Type B pancreatic cell (in vitro differentiated cells): ENCODE results near the gene INO80D. TPM values are rescaled to one million over a fixed set of nuclear protein-coding genes. Genes with fewer than 3 reads are reported as not detected.

ENCODE experiments used
- DNase-seq: peaks from one replicate; pipeline ENCODE4 v3.0.0; 2021; ENCODE audit warnings: mixed read lengths; ENCODE audit not compliant: unreplicated experiment; ENCODE audit errors: extremely low spot score
- H3K27ac Mint-ChIP-seq: 2 replicates; pipeline ENCODE4 v1.8.0; 2021; ENCODE audit warnings: mild to moderate bottlenecking, mixed read lengths
- H3K27me3 Mint-ChIP-seq: 2 replicates; pipeline ENCODE4 v1.8.0; 2021; ENCODE audit warnings: mixed read lengths
- H3K36me3 Mint-ChIP-seq: 2 replicates; pipeline ENCODE4 v1.8.0; 2021; ENCODE audit warnings: mixed read lengths
- H3K4me1 Mint-ChIP-seq: one replicate; pipeline ENCODE4 v1.8.0; 2021; ENCODE audit warnings: mixed read lengths; ENCODE audit not compliant: unreplicated experiment
- H3K4me3 Mint-ChIP-seq: 2 replicates; pipeline ENCODE4 v1.8.0; 2021; ENCODE audit warnings: mild to moderate bottlenecking, mixed read lengths
- H3K9me3 Mint-ChIP-seq: 2 replicates; pipeline ENCODE4 v1.8.0; 2021; ENCODE audit warnings: mixed read lengths
- total RNA-seq: library from RNA; stranded (reverse); gene quantifications from 2 replicates; pipeline ENCODE4 v1.2.1, GENCODE V29; 2021; ENCODE audit warnings: low replicate concordance
- TF ChIP-seq, protein P1 (sequence below): fragments of 200-600 bp; sonication (generic); conservative IDR thresholded peaks from 2 replicates; pipeline ENCODE4 v1.5.0; 2021; ENCODE audit warnings: antibody characterized with exemption, mild to moderate bottlenecking

Gene INO80D
- total RNA-seq, 1 donor from 2014 or later = 20.4 TPM

DNA sequence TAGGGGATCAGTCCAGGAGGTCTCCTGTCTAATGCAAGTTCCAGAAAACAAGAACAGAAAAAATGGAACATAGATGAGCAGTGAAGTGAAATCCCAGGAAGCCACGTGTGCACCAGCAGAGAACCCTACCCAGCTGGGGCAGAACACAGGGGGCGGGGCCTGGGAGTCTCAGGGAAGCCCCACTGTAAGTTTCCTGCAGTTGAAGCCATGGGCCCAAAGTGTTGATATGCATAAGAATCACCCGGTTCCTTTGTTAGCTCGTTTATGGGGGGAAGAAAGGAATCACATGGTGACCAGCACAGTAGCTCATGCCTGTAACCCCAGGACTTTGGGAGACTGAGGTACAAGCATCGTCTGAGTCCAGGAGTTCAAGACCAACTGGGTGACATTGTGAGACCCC is 131.3 kb downstream of the INO80D start:
- H3K27me3 Mint-ChIP-seq = no peaks in the 10 kb centered on the region
- TF ChIP-seq, protein P1, sequence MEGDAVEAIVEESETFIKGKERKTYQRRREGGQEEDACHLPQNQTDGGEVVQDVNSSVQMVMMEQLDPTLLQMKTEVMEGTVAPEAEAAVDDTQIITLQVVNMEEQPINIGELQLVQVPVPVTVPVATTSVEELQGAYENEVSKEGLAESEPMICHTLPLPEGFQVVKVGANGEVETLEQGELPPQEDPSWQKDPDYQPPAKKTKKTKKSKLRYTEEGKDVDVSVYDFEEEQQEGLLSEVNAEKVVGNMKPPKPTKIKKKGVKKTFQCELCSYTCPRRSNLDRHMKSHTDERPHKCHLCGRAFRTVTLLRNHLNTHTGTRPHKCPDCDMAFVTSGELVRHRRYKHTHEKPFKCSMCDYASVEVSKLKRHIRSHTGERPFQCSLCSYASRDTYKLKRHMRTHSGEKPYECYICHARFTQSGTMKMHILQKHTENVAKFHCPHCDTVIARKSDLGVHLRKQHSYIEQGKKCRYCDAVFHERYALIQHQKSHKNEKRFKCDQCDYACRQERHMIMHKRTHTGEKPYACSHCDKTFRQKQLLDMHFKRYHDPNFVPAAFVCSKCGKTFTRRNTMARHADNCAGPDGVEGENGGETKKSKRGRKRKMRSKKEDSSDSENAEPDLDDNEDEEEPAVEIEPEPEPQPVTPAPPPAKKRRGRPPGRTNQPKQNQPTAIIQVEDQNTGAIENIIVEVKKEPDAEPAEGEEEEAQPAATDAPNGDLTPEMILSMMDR = no peak
- H3K36me3 Mint-ChIP-seq = no peaks in the 10 kb centered on the region
- peaks cover 10% of the 10 kb centered on the region for H3K9me3 Mint-ChIP-seq
- H3K27ac Mint-ChIP-seq = no peak overlapping the region
- DNase-seq = no peak
- H3K4me1 Mint-ChIP-seq = no peaks in the 10 kb centered on the region
- no peak overlapping the region for H3K4me3 Mint-ChIP-seq

DNA sequence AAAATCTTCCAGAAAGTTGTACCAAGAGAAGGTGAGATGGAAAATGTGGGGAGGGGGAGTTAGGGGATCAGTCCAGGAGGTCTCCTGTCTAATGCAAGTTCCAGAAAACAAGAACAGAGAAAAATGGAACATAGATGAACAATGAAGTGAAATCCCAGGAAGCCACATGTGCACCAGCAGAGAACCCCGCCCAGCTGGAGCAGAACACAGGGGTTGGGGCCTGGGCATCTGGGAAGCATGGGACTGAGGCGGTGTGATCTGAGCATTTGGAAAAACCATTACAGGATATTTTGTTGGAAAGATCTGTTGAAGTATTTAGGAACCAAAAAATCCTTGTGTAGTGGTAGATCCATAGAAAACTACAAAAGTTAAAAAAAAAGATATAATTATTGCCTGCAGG is 133.7 kb downstream of the INO80D start:
- Mint-ChIP-seq H3K9me3 (peaks cover 10% of the 10 kb centered on the region), H3K27me3 (peaks cover 8% of the 10 kb centered on the region), H3K4me1 (peaks cover 12% of the 10 kb centered on the region), H3K27ac (no peak overlapping the region), H3K36me3 (no peaks in the 10 kb centered on the region), H3K4me3 (no peak overlapping the region)
- no peak for DNase-seq
- TF ChIP-seq, protein P1 = no peak

DNA sequence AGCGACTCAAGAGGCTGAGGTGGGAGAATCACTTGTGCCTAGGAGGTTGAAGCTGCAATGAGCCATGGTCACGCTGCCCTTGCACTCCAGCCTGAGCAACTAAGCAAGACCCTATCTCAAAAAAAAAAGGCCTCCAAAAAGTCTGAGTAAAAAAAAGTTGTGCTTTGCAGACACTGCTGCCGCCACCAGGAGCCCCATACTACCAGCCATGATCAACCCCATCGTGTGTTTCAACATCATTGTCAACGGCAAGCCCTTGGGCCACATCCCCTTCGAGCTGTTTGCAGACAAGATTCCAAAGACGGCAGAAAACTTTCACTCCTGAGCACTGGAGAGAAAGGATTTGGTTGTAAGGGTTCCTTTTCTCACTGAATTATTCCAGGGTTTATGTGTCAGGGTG is 137.1 kb downstream of the INO80D start:
- DNase-seq = no peak
- Mint-ChIP-seq H3K27me3 (peaks cover 8% of the 10 kb centered on the region), H3K9me3 (peaks cover 10% of the 10 kb centered on the region), H3K4me3 (no peak overlapping the region), H3K36me3 (no peaks in the 10 kb centered on the region), H3K4me1 (peaks cover 25% of the 10 kb centered on the region), H3K27ac (no peak overlapping the region)
- TF ChIP-seq, protein P1 = no peak

DNA sequence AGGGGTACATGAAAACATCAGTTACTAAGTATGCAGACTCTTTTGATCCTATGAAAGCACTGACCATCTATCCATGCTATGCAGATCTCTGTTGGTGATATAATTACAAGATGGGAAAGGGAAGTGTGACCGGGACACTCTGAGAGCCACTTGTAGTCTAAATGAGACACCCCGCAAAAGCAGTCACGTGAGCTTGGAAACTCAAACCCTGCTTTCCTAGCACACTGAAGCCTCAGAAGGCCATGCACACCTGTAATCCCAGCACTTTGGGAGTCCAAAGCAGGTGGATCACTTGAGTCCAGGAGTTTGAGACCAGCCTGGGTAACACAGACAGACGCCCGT is 137.5 kb downstream of the INO80D start:
- Mint-ChIP-seq H3K27ac (peak overlapping the region; percentile 37), H3K27me3 (peaks cover 8% of the 10 kb centered on the region), H3K4me1 (peaks cover 25% of the 10 kb centered on the region), H3K36me3 (no peaks in the 10 kb centered on the region), H3K9me3 (peaks cover 10% of the 10 kb centered on the region), H3K4me3 (no peak overlapping the region)
- TF ChIP-seq, protein P1 = no peak
- DNase-seq = no peak

DNA sequence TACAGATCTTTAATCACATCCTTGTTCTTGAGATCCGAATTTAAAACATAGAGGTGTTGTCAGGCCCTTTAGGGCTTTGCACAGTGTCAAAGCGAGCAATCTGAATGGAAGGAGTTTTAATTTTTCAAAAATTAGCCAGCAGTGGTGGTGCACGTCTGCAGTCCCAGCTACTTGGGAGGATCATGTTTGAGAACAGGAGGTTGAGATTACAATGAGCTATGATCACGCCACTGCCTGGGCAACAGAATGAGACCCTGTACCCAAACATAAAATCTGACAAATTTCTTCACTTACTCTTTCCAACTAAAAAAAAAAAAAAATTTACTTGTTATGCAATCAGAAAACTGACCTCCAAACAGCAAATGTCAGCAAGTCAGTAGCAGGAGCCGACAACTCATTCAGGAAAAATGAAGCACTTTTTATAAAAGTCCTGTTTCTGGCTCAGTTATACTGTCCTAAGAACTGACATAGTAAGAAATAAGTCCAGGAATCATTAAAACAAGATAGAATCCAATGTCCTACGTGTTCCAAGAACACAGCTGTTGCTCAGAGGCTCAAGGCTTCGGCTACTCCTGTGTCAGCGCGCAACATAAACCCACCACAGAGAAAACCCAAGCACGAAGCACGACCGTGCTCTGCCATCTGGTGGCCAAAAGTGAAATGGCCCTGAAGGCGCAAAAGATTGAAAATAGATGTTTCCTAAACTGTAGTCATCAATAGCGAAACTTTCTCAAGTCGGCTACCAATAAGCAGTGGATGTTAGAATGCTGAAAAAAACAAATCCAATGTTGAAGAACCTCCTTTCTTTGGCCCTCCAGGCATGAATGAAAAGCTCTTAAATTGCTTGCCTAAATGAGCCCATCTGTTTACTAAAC is 138.1 kb downstream of the INO80D start:
- TF ChIP-seq, protein P1 = peak; percentile 97
- H3K4me1 Mint-ChIP-seq = peaks cover 29% of the 10 kb centered on the region
- peaks cover 8% of the 10 kb centered on the region for H3K27me3 Mint-ChIP-seq
- H3K27ac Mint-ChIP-seq = peak overlapping the region; percentile 37
- peaks cover 10% of the 10 kb centered on the region for H3K9me3 Mint-ChIP-seq
- peak; percentile 81 for DNase-seq
- no peaks in the 10 kb centered on the region for H3K36me3 Mint-ChIP-seq
- H3K4me3 Mint-ChIP-seq = peak overlapping the region; percentile 19
